ENCODE results near the gene TTC17.

- TF ChIP-seq CTCF (IDR thresholded peaks at IDR 0.05) (no peak), EZH2phosphoT487 (IDR thresholded peaks at IDR 0.05) (no peak), EZH2 (IDR thresholded peaks at IDR 0.05) (no peak)
These were observed 51.7 kb downstream of the TTC17 start for GRCh38 chr11:43410394-43410793.
